NCI-H345 (cell line): Measurements from ENCODE around the gene COL1A1.

ENCODE experiments used
- DNase-seq: peaks from one replicate; lab custom pipeline; 2025; lab: John Stamatoyannopoulos, UW

COL1A1 gene

GRCh38 chr17:50153650-50154575 lies 47.5 kb downstream of the COL1A1 start:
- no peak for DNase-seq

- no peak for DNase-seq
These were observed 48.7 kb downstream of the COL1A1 start for GRCh38 chr17:50152736-50153135.

- peak; percentile 83 for DNase-seq
These were observed 49.4 kb downstream of the COL1A1 start for GRCh38 chr17:50151937-50152547.

- DNase-seq = peak; percentile 90
These were observed 50.1 kb downstream of the COL1A1 start for GRCh38 chr17:50151041-50151936.

- no peak for DNase-seq
These were observed 50.9 kb downstream of the COL1A1 start, which contains the start of gene PPP1R9B for GRCh38 chr17:50150354-50151040. Gene PPP1R9B (minus strand): TSS chr17:50150677. CDS start chr17:50150513, 164 bp downstream.

GRCh38 chr17:50149417-50150353 lies 51.7 kb downstream of the COL1A1 start:
- peak; percentile 26 for DNase-seq

GRCh38 chr17:50149091-50149416 lies 52.4 kb downstream of the COL1A1 start:
- DNase-seq = no peak

GRCh38 chr17:50148226-50149090 lies 53.0 kb downstream of the COL1A1 start:
- DNase-seq = no peak

- DNase-seq = no peak
These were observed 53.6 kb downstream of the COL1A1 start for GRCh38 chr17:50147841-50148225.

- no peak for DNase-seq
These were observed 54.3 kb downstream of the COL1A1 start for GRCh38 chr17:50146927-50147665.

GRCh38 chr17:50146230-50146926 lies 55.1 kb downstream of the COL1A1 start:
- DNase-seq = no peak

- DNase-seq = no peak
These were observed 55.8 kb downstream of the COL1A1 start for GRCh38 chr17:50145532-50146229.

GRCh38 chr17:50144845-50145531 lies 56.4 kb downstream of the COL1A1 start:
- DNase-seq = no peak

- no peak for DNase-seq
These were observed 57.1 kb downstream of the COL1A1 start for GRCh38 chr17:50144355-50144754.

GRCh38 chr17:50143461-50144176 lies 57.8 kb downstream of the COL1A1 start:
- DNase-seq = no peak

GRCh38 chr17:50141745-50142110 lies 59.7 kb downstream of the COL1A1 start:
- DNase-seq = no peak
